H9 (cell line): ENCODE results near the gene ADGRL2. TPM values are rescaled to one million over a fixed set of nuclear protein-coding genes. Genes with fewer than 3 reads are reported as not detected.
"Not testable (repeated sequence)": the region's sequence is repeated elsewhere in the genome, so short reads cannot be mapped to it uniquely, and the experiment has no call there.

ENCODE experiments used
- DNase-seq: peaks from one replicate; pipeline ENCODE4 v3.0.0-alpha.2; 2017
- H2AFZ ChIP-seq: one replicate; pipeline ENCODE4 v1.6.1; 2013; ENCODE audit warnings: mild to moderate bottlenecking, low read length, control low read depth, moderate library complexity
- H2AK5ac ChIP-seq: 2 replicates; pipeline ENCODE4 v1.6.1; 2013; ENCODE audit warnings: low read length, control low read depth, mixed read lengths; ENCODE audit not compliant: insufficient read length
- H2BK120ac ChIP-seq: one replicate; pipeline ENCODE4 v1.6.1; 2013; ENCODE audit warnings: low read depth, mild to moderate bottlenecking, low read length, control low read depth, inconsistent platforms; ENCODE audit not compliant: poor library complexity, severe bottlenecking
- H2BK12ac ChIP-seq: 2 replicates; pipeline ENCODE4 v1.6.1; 2013; ENCODE audit warnings: low read length, control low read depth, mixed read lengths, low read depth; ENCODE audit not compliant: insufficient read length
- H2BK15ac ChIP-seq: 2 replicates; pipeline ENCODE4 v1.6.1; 2013; ENCODE audit warnings: low read depth, low read length, control low read depth
- H2BK20ac ChIP-seq: one replicate; pipeline ENCODE4 v1.6.1; 2013; ENCODE audit warnings: low read depth, mild to moderate bottlenecking, low read length, control low read depth, inconsistent platforms; ENCODE audit not compliant: poor library complexity, severe bottlenecking
- H2BK5ac ChIP-seq: 2 replicates; pipeline ENCODE4 v1.6.1; 2013; ENCODE audit warnings: low read length, control low read depth, mixed read lengths; ENCODE audit not compliant: insufficient read length
- H3K14ac ChIP-seq: 2 replicates; pipeline ENCODE4 v1.6.1; 2013; ENCODE audit warnings: low read length, control low read depth; ENCODE audit not compliant: insufficient read depth
- H3K18ac ChIP-seq: 2 replicates; pipeline ENCODE4 v1.6.1; 2013; ENCODE audit warnings: low read depth, mild to moderate bottlenecking, mixed read lengths, low read length, control low read depth; ENCODE audit not compliant: insufficient read length
- H3K23ac ChIP-seq: 2 replicates; pipeline ENCODE4 v1.6.1; 2013; ENCODE audit warnings: low read length, control low read depth, mixed read lengths, low read depth; ENCODE audit not compliant: insufficient read length
- H3K23me2 ChIP-seq: 2 replicates; pipeline ENCODE4 v1.6.1; 2013; ENCODE audit warnings: low read depth, mild to moderate bottlenecking, mixed read lengths, low read length, control low read depth; ENCODE audit not compliant: insufficient read length, poor library complexity, severe bottlenecking
- H3K27ac ChIP-seq: 2 replicates; pipeline ENCODE4 v1.5.1; 2013; ENCODE audit warnings: low read length, control low read depth, mixed read lengths, low read depth; ENCODE audit not compliant: insufficient read length
- H3K27me3 ChIP-seq: 2 replicates; pipeline ENCODE4 v1.6.1; 2013; ENCODE audit warnings: low read length, control low read depth, inconsistent platforms; ENCODE audit not compliant: insufficient read depth
- H3K4ac ChIP-seq: 2 replicates; pipeline ENCODE4 v1.6.1; 2013; ENCODE audit warnings: low read depth, mild to moderate bottlenecking, control low read depth, inconsistent platforms, low read length, moderate library complexity
- H3K4me1 ChIP-seq: 2 replicates; pipeline ENCODE4 v1.6.1; 2013; ENCODE audit warnings: low read length, control low read depth, inconsistent platforms; ENCODE audit not compliant: insufficient read depth
- H3K4me2 ChIP-seq: 2 replicates; pipeline ENCODE4 v1.6.1; 2013; ENCODE audit warnings: low read length, control low read depth, mixed read lengths; ENCODE audit not compliant: insufficient read length, insufficient read depth
- H3K56ac ChIP-seq: 2 replicates; pipeline ENCODE4 v1.6.1; 2013; ENCODE audit warnings: low read depth, mild to moderate bottlenecking, mixed read lengths, low read length, control low read depth; ENCODE audit not compliant: insufficient read length
- H3K79me1 ChIP-seq: 2 replicates; pipeline ENCODE4 v1.6.1; 2013; ENCODE audit warnings: low read depth, mild to moderate bottlenecking, moderate library complexity, low read length, control low read depth, inconsistent platforms; ENCODE audit not compliant: insufficient read depth, poor library complexity, severe bottlenecking
- H3K79me2 ChIP-seq: 2 replicates; pipeline ENCODE4 v1.6.1; 2013; ENCODE audit warnings: low read length, control low read depth, inconsistent platforms; ENCODE audit not compliant: insufficient read depth
- H3K9ac ChIP-seq: 2 replicates; pipeline ENCODE4 v1.6.1; 2013; ENCODE audit warnings: low read length, control low read depth, mixed read lengths; ENCODE audit not compliant: insufficient read length; ENCODE audit errors: extremely low read depth
- H3K9me3 ChIP-seq: one replicate; pipeline ENCODE4 v1.6.1; 2013; ENCODE audit warnings: low read depth, low read length, inconsistent platforms; ENCODE audit not compliant: control insufficient read depth
- H3T11ph ChIP-seq: one replicate; pipeline ENCODE4 v1.6.1; 2013; ENCODE audit warnings: mild to moderate bottlenecking, low read length, control low read depth, inconsistent platforms
- H4K20me1 ChIP-seq: one replicate; pipeline ENCODE4 v1.6.1; 2013; ENCODE audit not compliant: control insufficient read depth, insufficient read length, insufficient read depth
- H4K5ac ChIP-seq: 2 replicates; pipeline ENCODE4 v1.6.1; 2013; ENCODE audit warnings: low read depth, mild to moderate bottlenecking, mixed read lengths, low read length, control low read depth; ENCODE audit not compliant: insufficient read length
- H4K8ac ChIP-seq: replicated peaks from 2 replicates; pipeline ENCODE4 v1.6.1; 2013; ENCODE audit warnings: low read length, control low read depth, mixed read lengths, low read depth; ENCODE audit not compliant: insufficient read length
- H4K91ac ChIP-seq: 2 replicates; pipeline ENCODE4 v1.6.1; 2013; ENCODE audit warnings: low read depth, mild to moderate bottlenecking, moderate library complexity, mixed read lengths, low read length, control low read depth; ENCODE audit not compliant: insufficient read length
- H3K27ac Mint-ChIP-seq, 3 experiments: 2 replicates in 2 of 3; 3 replicates in 1 of 3; pipeline ENCODE4 v1.8.0; 2020 to 2021; ENCODE audit warnings: mixed read lengths in 3 of 3, mild to moderate bottlenecking in 1 of 3, moderate library complexity in 1 of 3
- H3K27me3 Mint-ChIP-seq: 2 replicates; pipeline ENCODE4 v1.8.0; 2021; ENCODE audit warnings: low read depth, mild to moderate bottlenecking, moderate library complexity, mixed read lengths
- H3K36me3 Mint-ChIP-seq, 3 experiments: 2 replicates in 2 of 3; 3 replicates in 1 of 3; pipeline ENCODE4 v1.8.0; 2020 to 2021; ENCODE audit warnings: low read depth in 3 of 3, mixed read lengths in 3 of 3; ENCODE audit not compliant: insufficient read depth in 1 of 3
- H3K4me1 Mint-ChIP-seq, 2 experiments: 2 replicates each; pipeline ENCODE4 v1.8.0; 2020; ENCODE audit warnings: mixed read lengths in 2 of 2
- H3K4me3 Mint-ChIP-seq, 2 experiments: 2 replicates in 1 of 2; 3 replicates in 1 of 2; pipeline ENCODE4 v1.8.0; 2020 to 2021; ENCODE audit warnings: mild to moderate bottlenecking in 2 of 2, mixed read lengths in 2 of 2, moderate library complexity in 1 of 2
- H3K9me3 Mint-ChIP-seq, 2 experiments: 2 replicates in 1 of 2; 3 replicates in 1 of 2; pipeline ENCODE4 v1.8.0; 2020; ENCODE audit warnings: mild to moderate bottlenecking in 2 of 2, mixed read lengths in 2 of 2, moderate library complexity in 1 of 2
- WGBS: extraction: QIAGEN DNeasy Blood & Tissue Kit; methylation state at CpG from one replicate; pipeline ENCODE4 v1.1.7; 2013; ENCODE audit warnings: missing lambda C conversion rate, low lambda C conversion rate, mixed read lengths; ENCODE audit not compliant: insufficient read length; ENCODE audit errors: extremely low coverage; 5-methylcytosine and 5-hydroxymethylcytosine counted together
- total RNA-seq: library from RNA; stranded (reverse); gene quantifications from 2 replicates; pipeline ENCODE4 v1.2.1, GENCODE V29; 2021
- TF ChIP-seq, protein P1 (sequence below): fragments of 200-600 bp; sonication (generic); conservative IDR thresholded peaks from 3 replicates; pipeline ENCODE4 v1.8.0; 2021; ENCODE audit warnings: antibody characterized with exemption, mild to moderate bottlenecking

ADGRL2 gene
- total RNA-seq, 1 experiment from 2014 or later: 119 TPM

GRCh38 chr1:81885291-81885690, 84.6 kb downstream of the ADGRL2 start:
- Histone ChIP-seq H3K4me1 (no peaks in the 10 kb centered on the region; the same call in 1 of the 2 replicates), H3K23me2 (no peaks in the 10 kb centered on the region), H2BK20ac (no peak overlapping the region), H3K23ac (no peak overlapping the region), H3K79me1 (no peaks in the 10 kb centered on the region), H3K9me3 (no peaks in the 10 kb centered on the region), H2AFZ (no peak overlapping the region), H3K56ac (no peak overlapping the region), H3K27ac (no peak overlapping the region), H4K5ac (no peak overlapping the region), H2BK15ac (no peak overlapping the region), H3K4ac (no peak overlapping the region), H4K20me1 (no peaks in the 10 kb centered on the region), H3K27me3 (no peaks in the 10 kb centered on the region), H2AK5ac (no peak overlapping the region), H3K4me2 (no peak overlapping the region), H2BK120ac (no peak overlapping the region), H3K79me2 (peaks cover 2% of the 10 kb centered on the region; the same call in 1 of the 2 replicates), H3K14ac (no peak overlapping the region), H3T11ph (no peak overlapping the region), H2BK12ac (no peak overlapping the region), H4K91ac (no peak overlapping the region), H4K8ac (no peak overlapping the region), H2BK5ac (no peak overlapping the region), H3K9ac (no peak overlapping the region), H3K18ac (no peak overlapping the region)
- Mint-ChIP-seq H3K27me3 (no peaks in the 10 kb centered on the region), H3K4me3 (no peak overlapping the region), H3K4me1 (peaks cover 20 to 34% of the 10 kb centered on the region in 2 experiments), H3K27ac (peak overlapping the region in 1 of 3 experiments; percentile 65; a peak in 2 of 7 replicates), H3K9me3 (no peaks in the 10 kb centered on the region), H3K36me3 (peaks cover under 1 to 5% (median 4%) of the 10 kb centered on the region in 3 experiments; a peak in 4 of 7 replicates)
- DNase-seq: no peak
- TF ChIP-seq, protein P1, sequence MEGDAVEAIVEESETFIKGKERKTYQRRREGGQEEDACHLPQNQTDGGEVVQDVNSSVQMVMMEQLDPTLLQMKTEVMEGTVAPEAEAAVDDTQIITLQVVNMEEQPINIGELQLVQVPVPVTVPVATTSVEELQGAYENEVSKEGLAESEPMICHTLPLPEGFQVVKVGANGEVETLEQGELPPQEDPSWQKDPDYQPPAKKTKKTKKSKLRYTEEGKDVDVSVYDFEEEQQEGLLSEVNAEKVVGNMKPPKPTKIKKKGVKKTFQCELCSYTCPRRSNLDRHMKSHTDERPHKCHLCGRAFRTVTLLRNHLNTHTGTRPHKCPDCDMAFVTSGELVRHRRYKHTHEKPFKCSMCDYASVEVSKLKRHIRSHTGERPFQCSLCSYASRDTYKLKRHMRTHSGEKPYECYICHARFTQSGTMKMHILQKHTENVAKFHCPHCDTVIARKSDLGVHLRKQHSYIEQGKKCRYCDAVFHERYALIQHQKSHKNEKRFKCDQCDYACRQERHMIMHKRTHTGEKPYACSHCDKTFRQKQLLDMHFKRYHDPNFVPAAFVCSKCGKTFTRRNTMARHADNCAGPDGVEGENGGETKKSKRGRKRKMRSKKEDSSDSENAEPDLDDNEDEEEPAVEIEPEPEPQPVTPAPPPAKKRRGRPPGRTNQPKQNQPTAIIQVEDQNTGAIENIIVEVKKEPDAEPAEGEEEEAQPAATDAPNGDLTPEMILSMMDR: no peak
- no CpG with 5 or more reads among the region's 4 CpGs for WGBS

DNA sequence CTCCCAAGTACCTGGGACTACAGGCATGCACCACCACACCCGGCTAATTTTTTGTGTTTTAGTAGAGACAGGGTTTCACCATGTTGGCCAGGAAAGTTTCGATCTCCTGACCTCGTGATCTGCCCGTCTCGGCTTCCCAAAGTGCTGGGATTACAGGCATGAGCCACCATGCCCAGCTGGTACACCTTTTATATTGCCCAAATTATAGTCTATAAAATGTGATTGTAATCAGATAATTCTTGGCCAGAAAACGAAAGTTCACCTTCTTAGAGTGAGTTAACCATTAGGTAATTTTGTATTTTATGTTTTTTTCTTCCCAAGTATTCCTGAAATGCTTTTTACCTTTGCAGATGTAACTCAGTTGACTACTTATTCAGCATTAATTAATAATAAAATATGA, 85.6 kb downstream of the ADGRL2 start:
- H2BK120ac ChIP-seq, H2BK12ac ChIP-seq, H2BK5ac ChIP-seq, H3K4ac ChIP-seq, H3K56ac ChIP-seq, H2BK15ac ChIP-seq, H3K79me1 ChIP-seq, DNase-seq, H3K23me2 ChIP-seq, H4K91ac ChIP-seq, H3K27me3 Mint-ChIP-seq, H3K18ac ChIP-seq, H4K20me1 ChIP-seq, H2AK5ac ChIP-seq, H3K79me2 ChIP-seq, H3K4me1 ChIP-seq, H3K27me3 ChIP-seq, H4K5ac ChIP-seq, H3K4me3 Mint-ChIP-seq, H3K14ac ChIP-seq, H3K4me2 ChIP-seq, H3K23ac ChIP-seq, H4K8ac ChIP-seq, H3K27ac ChIP-seq, H2AFZ ChIP-seq, H2BK20ac ChIP-seq, H3T11ph ChIP-seq, H3K9me3 Mint-ChIP-seq, H3K9me3 ChIP-seq, H3K9ac ChIP-seq: not testable (repeated sequence)
- peaks cover 13 to 27% of the 10 kb centered on the region in 2 experiments for H3K4me1 Mint-ChIP-seq
- WGBS: no CpG with 5 or more reads among the region's 6 CpGs
- H3K27ac Mint-ChIP-seq: peak overlapping the region in 1 of 3 experiments; percentile 37; a peak in 1 of 7 replicates
- H3K36me3 Mint-ChIP-seq: peaks cover 3 to 11% (median 4%) of the 10 kb centered on the region in 3 experiments; a peak in 4 of 7 replicates
